ENCODE results near the gene FARP1. TPM values are rescaled to one million over a fixed set of nuclear protein-coding genes. Genes with fewer than 3 reads are reported as not detected.

Gene FARP1
- total RNA-seq, 4 donors from 2014 or later, result 21.2 to 56.5 (median 35.1) TPM

- DNase-seq (ENCODE audit: extremely low spot score), result no peak
- H3K27ac ChIP-seq (replicated peaks in 1 of 4), result no peak overlapping the region
- WGBS, result 82% methylated on average over 3 of the region's 3 CpGs
Measured at GRCh38 chr13:98169331-98169730, 26.4 kb downstream of the FARP1 start.

GRCh38 chr13:98171900-98172589, 29.2 kb downstream of the FARP1 start:
- Histone ChIP-seq H3K4me3 (peak overlapping the region in 3 of 4 donors; percentile 16 to 26 (median 23)), H3K36me3 (peaks cover 0 to 7% (median 0%) of the 10 kb centered on the region in 4 donors), H3K27me3 (no peaks in the 10 kb centered on the region), H3K27ac (replicated peaks in 1 of 4) (peak overlapping the region; percentile 34 to 72 (median 63)), H3K9me3 (no peaks in the 10 kb centered on the region), H3K4me1 (peaks cover 36 to 43% (median 41%) of the 10 kb centered on the region in 4 donors)
- WGBS, result 25% methylated on average over 13 of the region's 14 CpGs
- no peak for TF ChIP-seq POLR2A (IDR thresholded peaks at IDR 0.05; ENCODE audit: low read depth)
- no peak for TF ChIP-seq POLR2AphosphoS5 (IDR thresholded peaks at IDR 0.05)
- TF ChIP-seq EP300 (IDR thresholded peaks at IDR 0.05), result no peak
- TF ChIP-seq CTCF (IDR thresholded peaks at IDR 0.05), result no peak
- no peak for DNase-seq (ENCODE audit: extremely low spot score)
- intact Hi-C loops (cut with DNase I), result loop anchor here (5.0 kb wide), 1 partner anchor 95 kb away; no protein-coding TSS in a partner anchor

More at GRCh38 chr13:98169331-98169730, 26.4 kb downstream of the FARP1 start:
- H3K4me3 ChIP-seq, result no peak overlapping the region
- H3K9me3 ChIP-seq, result no peaks in the 10 kb centered on the region
- H3K36me3 ChIP-seq, result no peaks in the 10 kb centered on the region
- no peaks in the 10 kb centered on the region for H3K27me3 ChIP-seq
- no peak for TF ChIP-seq EP300 (IDR thresholded peaks at IDR 0.05)
- no peak for TF ChIP-seq POLR2A (IDR thresholded peaks at IDR 0.05; ENCODE audit: low read depth)
- TF ChIP-seq POLR2AphosphoS5 (IDR thresholded peaks at IDR 0.05), result no peak
- TF ChIP-seq CTCF (IDR thresholded peaks at IDR 0.05), result no peak
- H3K4me1 ChIP-seq, result peaks cover 29 to 33% (median 32%) of the 10 kb centered on the region in 4 donors
- intact Hi-C loops (cut with DNase I), result no loop called here

- no peaks in the 10 kb centered on the region for H3K9me3 ChIP-seq
Measured at GRCh38 chr13:98172590-98173422, 29.9 kb downstream of the FARP1 start.

More at GRCh38 chr13:98172590-98173422, 29.9 kb downstream of the FARP1 start:
- Histone ChIP-seq H3K27ac (replicated peaks in 1 of 4) (peak overlapping the region; percentile 34 to 72 (median 63)), H3K27me3 (no peaks in the 10 kb centered on the region), H3K4me1 (peaks cover 36 to 43% (median 41%) of the 10 kb centered on the region in 4 donors), H3K36me3 (peaks cover 0 to 9% (median 0%) of the 10 kb centered on the region in 4 donors), H3K4me3 (peak overlapping the region in 2 of 4 donors; percentile 16 to 23)
- DNase-seq (ENCODE audit: extremely low spot score), result no peak
- 33% methylated on average over 7 of the region's 7 CpGs for WGBS
- TF ChIP-seq CTCF (IDR thresholded peaks at IDR 0.05), result no peak
- no peak for TF ChIP-seq POLR2A (IDR thresholded peaks at IDR 0.05; ENCODE audit: low read depth)
- no peak for TF ChIP-seq EP300 (IDR thresholded peaks at IDR 0.05)
- TF ChIP-seq POLR2AphosphoS5 (IDR thresholded peaks at IDR 0.05), result no peak
- intact Hi-C loops (cut with DNase I), result loop anchor here (5.0 kb wide), 1 partner anchor 94 kb away; no protein-coding TSS in a partner anchor

Measured in esophagus muscularis mucosa (tissue), 4 donors.